ENCODE measurements around the gene SELPLG. TPM values are rescaled to one million over a fixed set of nuclear protein-coding genes. Genes with fewer than 3 reads are reported as not detected.
"Not testable (repeated sequence)": the region's sequence is repeated elsewhere in the genome, so short reads cannot be mapped to it uniquely, and the experiment has no call there.

Gene SELPLG
- total RNA-seq, 1 experiment from 2014 or later, result 0.23 TPM

- not testable (repeated sequence) for DNase-seq (ENCODE audit: low read depth)
Observed at GRCh38 chr12:108590463-108590862, 43.2 kb downstream of the SELPLG start.

GRCh38 chr12:108589840-108590229, 43.9 kb downstream of the SELPLG start:
- DNase-seq (ENCODE audit: low read depth), result no peak

- no peak for DNase-seq (ENCODE audit: low read depth)
Observed at GRCh38 chr12:108589028-108589839, 44.5 kb downstream of the SELPLG start.

GRCh38 chr12:108587826-108588225, 45.9 kb downstream of the SELPLG start:
- DNase-seq (ENCODE audit: low read depth), result no peak

GRCh38 chr12:108586306-108586705, 47.4 kb downstream of the SELPLG start:
- no peak for DNase-seq (ENCODE audit: low read depth)

- no peak for DNase-seq (ENCODE audit: low read depth)
Observed at GRCh38 chr12:108585864-108586263, 47.8 kb downstream of the SELPLG start.

- DNase-seq (ENCODE audit: low read depth), result no peak
Observed at GRCh38 chr12:108584456-108585065, 49.1 kb downstream of the SELPLG start.

GRCh38 chr12:108583991-108584390, 49.7 kb downstream of the SELPLG start:
- no peak for DNase-seq (ENCODE audit: low read depth)

GRCh38 chr12:108582978-108583770, 50.5 kb downstream of the SELPLG start:
- no peak for DNase-seq (ENCODE audit: low read depth)

GRCh38 chr12:108582509-108582908, 51.2 kb downstream of the SELPLG start:
- no peak for DNase-seq (ENCODE audit: low read depth)

- DNase-seq (ENCODE audit: low read depth), result no peak
Observed at GRCh38 chr12:108581311-108582227, 52.1 kb downstream of the SELPLG start.

- DNase-seq (ENCODE audit: low read depth), result no peak
Observed at GRCh38 chr12:108580531-108580930, 53.2 kb downstream of the SELPLG start.

- no peak for DNase-seq (ENCODE audit: low read depth)
Observed at GRCh38 chr12:108578813-108579212, 54.9 kb downstream of the SELPLG start.

GRCh38 chr12:108578264-108578663, 55.4 kb downstream of the SELPLG start:
- DNase-seq (ENCODE audit: low read depth), result no peak

GRCh38 chr12:108577458-108577857, 56.2 kb downstream of the SELPLG start:
- DNase-seq (ENCODE audit: low read depth), result no peak

- DNase-seq (ENCODE audit: low read depth), result no peak
Observed at GRCh38 chr12:108576660-108577234, 56.9 kb downstream of the SELPLG start.

GRCh38 chr12:108575199-108575912, 58.3 kb downstream of the SELPLG start:
- no peak for DNase-seq (ENCODE audit: low read depth)

GRCh38 chr12:108574276-108574675, 59.4 kb downstream of the SELPLG start:
- not testable (repeated sequence) for DNase-seq (ENCODE audit: low read depth)

- DNase-seq (ENCODE audit: low read depth), result no peak
Observed at GRCh38 chr12:108573317-108573716, 60.4 kb downstream of the SELPLG start.

GRCh38 chr12:108572166-108572790, 61.4 kb downstream of the SELPLG start:
- peak; percentile 42 for DNase-seq (ENCODE audit: low read depth)

Measured in Daoy (cell line).